Measurements from ENCODE around the gene PCDHGC3.

- TF ChIP-seq POLR2A (IDR thresholded peaks at IDR 0.05) (no peak), EP300 (IDR thresholded peaks at IDR 0.05) (no peak)
Observed at GRCh38 chr5:141508440-141508797, 32.7 kb downstream of the PCDHGC3 start.

Data from sigmoid colon (tissue), 4 donors.